Activated naive CD8-positive, alpha-beta T cell treated with anti-CD3 and anti-CD28 coated beads for 36 hours (primary cell): Measurements from ENCODE around the gene WNT3. TPM values are rescaled to one million over a fixed set of nuclear protein-coding genes. Genes with fewer than 3 reads are reported as not detected.
"Not testable (repeated sequence)": the region's sequence is repeated elsewhere in the genome, so short reads cannot be mapped to it uniquely, and the experiment has no call there.

ENCODE experiments used
- DNase-seq: peaks from one replicate; pipeline ENCODE4 v3.0.0; 2021
- H3K27ac Mint-ChIP-seq: one replicate; pipeline ENCODE4 v1.8.0; 2022; ENCODE audit warnings: mild to moderate bottlenecking, moderate library complexity, mixed read lengths
- H3K27me3 Mint-ChIP-seq: one replicate; pipeline ENCODE4 v1.8.0; 2022; ENCODE audit warnings: mild to moderate bottlenecking, mixed read lengths
- H3K36me3 Mint-ChIP-seq: one replicate; pipeline ENCODE4 v1.8.0; 2021; ENCODE audit warnings: mild to moderate bottlenecking, mixed read lengths
- H3K4me1 Mint-ChIP-seq: one replicate; pipeline ENCODE4 v1.8.0; 2021; ENCODE audit warnings: mixed read lengths
- H3K4me3 Mint-ChIP-seq: one replicate; pipeline ENCODE4 v1.8.0; 2022; ENCODE audit warnings: mild to moderate bottlenecking, moderate library complexity, mixed read lengths
- H3K9me3 Mint-ChIP-seq: one replicate; pipeline ENCODE4 v1.8.0; 2022; ENCODE audit warnings: mixed read lengths
- total RNA-seq, 2 experiments: library from RNA; stranded (reverse); gene quantifications; one replicate each; pipeline ENCODE4 v1.2.3, GENCODE V29; 2021

WNT3 gene
- total RNA-seq, 2 experiments from 2014 or later = 0.06 to 0.08 TPM

DNA sequence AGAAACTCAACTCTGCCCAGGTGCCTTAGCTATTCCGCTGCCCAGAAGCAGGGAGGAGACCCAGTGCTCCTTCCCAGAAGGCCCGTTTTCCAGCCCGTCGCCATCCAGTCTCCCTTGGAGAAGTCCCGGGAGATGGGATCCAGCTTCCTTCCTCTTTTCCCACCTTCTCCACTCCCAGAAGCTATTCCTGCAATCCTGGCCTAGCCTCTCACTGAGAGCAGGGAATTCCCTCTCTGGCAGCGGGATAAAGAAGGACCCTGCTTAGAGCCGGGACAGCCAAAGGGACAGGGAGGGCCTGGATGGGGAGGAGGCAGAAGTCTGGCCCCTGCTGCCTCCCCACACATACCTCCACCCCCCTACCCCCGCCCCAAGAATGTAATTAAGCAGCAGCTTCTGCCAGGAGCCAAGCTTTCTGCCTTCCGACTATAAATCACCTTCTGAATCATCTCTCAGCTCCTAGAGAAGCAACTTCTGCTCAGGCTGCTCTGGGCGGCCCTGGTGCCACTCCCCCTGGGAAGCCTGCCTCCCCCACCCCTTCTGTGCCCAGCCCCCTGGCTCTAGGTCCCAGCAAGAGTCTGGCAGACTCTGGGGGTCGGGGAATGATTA lies 6.4 kb downstream of the WNT3 start:
- no peaks in the 10 kb centered on the region for H3K9me3 Mint-ChIP-seq
- H3K27me3 Mint-ChIP-seq = peaks cover 55% of the 10 kb centered on the region

DNA sequence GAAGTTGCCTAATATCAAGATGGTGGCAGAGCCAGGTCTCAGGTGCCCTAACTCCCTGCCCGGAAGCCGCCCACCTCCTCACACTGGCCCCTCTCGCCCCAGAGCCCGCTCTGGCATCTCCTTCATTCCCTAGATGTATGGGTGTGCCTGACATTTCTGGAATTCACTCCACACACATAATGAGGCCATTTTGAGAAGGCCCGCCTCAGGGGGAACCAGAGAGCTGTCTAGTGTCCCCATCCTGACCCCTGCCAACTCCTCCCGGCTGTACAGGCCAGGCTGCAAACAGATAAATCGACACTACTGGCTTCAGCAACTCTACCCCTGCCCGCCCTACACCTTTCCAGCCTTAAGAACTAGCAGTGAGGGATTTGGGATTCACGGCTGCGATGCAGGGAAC lies 7.7 kb downstream of the WNT3 start:
- no peak for DNase-seq
- H3K4me1 Mint-ChIP-seq = no peaks in the 10 kb centered on the region
- no peaks in the 10 kb centered on the region for H3K9me3 Mint-ChIP-seq
- H3K36me3 Mint-ChIP-seq = no peaks in the 10 kb centered on the region
- H3K27ac Mint-ChIP-seq = no peak overlapping the region
- H3K4me3 Mint-ChIP-seq = no peak overlapping the region
- peaks cover 43% of the 10 kb centered on the region for H3K27me3 Mint-ChIP-seq

More for the DNA sequence above, 6.4 kb downstream of the WNT3 start:
- H3K4me3 Mint-ChIP-seq = no peak overlapping the region
- no peak for DNase-seq
- H3K4me1 Mint-ChIP-seq = peaks cover 2% of the 10 kb centered on the region
- no peak overlapping the region for H3K27ac Mint-ChIP-seq
- H3K36me3 Mint-ChIP-seq = no peaks in the 10 kb centered on the region

DNA sequence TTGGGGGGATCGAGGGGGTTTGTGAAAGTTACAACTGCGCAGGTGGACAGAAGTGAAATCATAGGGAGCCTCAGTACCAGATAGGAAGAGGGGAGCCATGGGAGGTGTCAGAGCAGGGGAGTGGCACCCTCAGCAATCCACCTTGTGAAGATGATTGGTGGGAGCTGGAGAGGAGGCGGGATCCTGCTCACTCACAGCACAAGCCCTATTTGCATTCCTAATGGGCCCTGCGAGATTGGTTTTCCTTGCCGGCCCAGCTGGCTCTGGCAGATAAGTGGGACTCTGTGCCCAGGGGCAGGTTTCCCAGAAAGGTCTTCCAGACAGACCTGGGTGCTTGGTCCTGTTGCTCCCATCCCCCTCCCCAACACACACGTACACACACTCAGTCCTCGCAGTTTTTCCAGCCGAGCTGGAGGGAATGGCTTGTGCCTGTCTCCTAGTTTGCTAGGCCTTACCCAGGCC lies 9.4 kb downstream of the WNT3 start:
- Mint-ChIP-seq H3K27ac (no peak overlapping the region), H3K36me3 (no peaks in the 10 kb centered on the region), H3K4me3 (no peak overlapping the region), H3K9me3 (no peaks in the 10 kb centered on the region), H3K27me3 (peaks cover 26% of the 10 kb centered on the region), H3K4me1 (no peaks in the 10 kb centered on the region)
- DNase-seq = no peak

DNA sequence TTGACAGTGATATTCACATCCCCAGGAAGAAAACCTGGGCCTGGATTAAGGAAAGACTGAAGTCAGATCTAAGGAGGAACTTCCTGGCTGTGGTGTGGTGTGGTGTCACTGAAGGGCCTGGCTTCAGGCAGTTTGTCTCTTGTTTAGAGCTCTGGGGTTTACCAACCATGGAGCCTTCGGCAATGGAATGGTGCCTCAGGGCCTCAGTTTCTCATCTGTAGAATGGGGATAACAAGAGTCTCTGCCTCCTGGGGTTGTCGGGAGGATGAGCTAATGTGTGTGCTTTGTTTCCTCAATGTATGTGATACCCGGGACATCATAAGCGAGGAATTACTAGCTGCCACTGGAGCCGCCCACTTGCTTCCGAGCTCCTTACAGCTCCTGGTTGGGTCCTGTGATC lies 12.7 kb downstream of the WNT3 start:
- Mint-ChIP-seq H3K36me3 (no peaks in the 10 kb centered on the region), H3K9me3 (no peaks in the 10 kb centered on the region), H3K27ac (no peak overlapping the region), H3K27me3 (peaks cover under 1% of the 10 kb centered on the region), H3K4me3 (no peak overlapping the region), H3K4me1 (no peaks in the 10 kb centered on the region)
- no peak for DNase-seq

DNA sequence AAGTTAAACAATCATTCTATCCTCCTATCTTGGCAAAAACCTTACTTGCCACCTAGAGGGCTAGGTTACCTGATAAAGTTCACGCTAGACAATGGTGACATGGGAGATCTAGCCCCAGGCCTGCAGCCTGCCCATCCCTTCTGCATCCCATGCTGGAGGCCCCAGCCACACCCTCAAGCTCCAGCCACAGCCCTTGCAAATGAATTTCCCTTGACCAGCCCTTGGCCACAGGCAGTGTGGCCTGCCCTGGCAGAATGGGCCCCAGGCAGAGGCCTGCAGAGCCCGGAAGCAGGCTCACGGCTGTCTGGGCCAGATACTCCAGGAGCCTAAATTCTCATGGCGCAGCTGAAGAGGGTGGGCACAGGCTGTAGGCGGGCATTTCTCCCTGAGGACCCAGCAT lies 14.9 kb downstream of the WNT3 start:
- Mint-ChIP-seq H3K27ac (no peak overlapping the region), H3K4me3 (no peak overlapping the region), H3K9me3 (no peaks in the 10 kb centered on the region), H3K27me3 (peaks cover 3% of the 10 kb centered on the region), H3K36me3 (no peaks in the 10 kb centered on the region), H3K4me1 (no peaks in the 10 kb centered on the region)
- no peak for DNase-seq

DNA sequence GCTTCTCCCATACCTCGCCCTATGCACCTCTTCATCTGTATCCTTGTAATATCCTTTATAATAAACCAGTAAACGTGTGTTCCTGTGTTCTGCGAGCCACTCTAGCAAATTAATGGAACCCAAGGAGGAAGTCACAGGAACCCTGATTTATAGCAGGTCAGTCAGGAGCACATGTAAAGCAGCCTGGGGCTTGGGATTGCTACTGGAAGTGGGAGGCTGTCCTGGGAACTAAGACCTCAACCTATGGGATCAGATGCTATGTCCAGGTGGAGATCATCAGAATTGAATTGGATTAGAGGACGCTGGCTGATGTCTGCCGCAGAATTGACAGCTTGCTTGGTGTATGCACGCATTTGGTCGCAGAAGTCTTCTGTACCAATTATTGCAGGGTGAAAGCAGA lies 15.7 kb downstream of the WNT3 start:
- Mint-ChIP-seq H3K36me3 (no peaks in the 10 kb centered on the region), H3K27me3 (peaks cover 3% of the 10 kb centered on the region), H3K4me3 (no peak overlapping the region), H3K27ac (no peak overlapping the region), H3K9me3 (no peaks in the 10 kb centered on the region), H3K4me1 (no peaks in the 10 kb centered on the region)
- DNase-seq = no peak

DNA sequence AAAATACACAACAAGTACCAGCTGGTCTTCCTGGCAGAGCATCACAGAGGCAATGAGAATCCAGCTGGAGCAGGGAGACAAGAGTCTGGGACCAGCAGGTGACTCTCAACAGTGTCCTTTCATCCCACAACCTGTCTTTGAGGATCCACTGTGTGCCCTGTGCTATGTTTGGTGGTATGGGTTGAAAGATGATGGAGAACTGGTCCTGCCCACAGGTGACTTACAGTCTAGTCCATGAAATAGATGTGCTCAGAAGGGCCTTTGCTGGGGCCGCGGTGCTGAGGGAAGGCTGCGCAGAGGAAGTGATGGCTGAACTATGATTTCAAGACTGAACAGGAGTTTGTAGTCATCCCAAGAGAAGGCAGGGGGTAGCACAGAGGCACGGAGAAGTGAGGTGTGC lies 17.9 kb downstream of the WNT3 start:
- Mint-ChIP-seq H3K9me3 (no peaks in the 10 kb centered on the region), H3K27ac (no peak overlapping the region), H3K36me3 (no peaks in the 10 kb centered on the region), H3K4me1 (no peaks in the 10 kb centered on the region), H3K4me3 (no peak overlapping the region), H3K27me3 (peaks cover 8% of the 10 kb centered on the region)
- no peak for DNase-seq

DNA sequence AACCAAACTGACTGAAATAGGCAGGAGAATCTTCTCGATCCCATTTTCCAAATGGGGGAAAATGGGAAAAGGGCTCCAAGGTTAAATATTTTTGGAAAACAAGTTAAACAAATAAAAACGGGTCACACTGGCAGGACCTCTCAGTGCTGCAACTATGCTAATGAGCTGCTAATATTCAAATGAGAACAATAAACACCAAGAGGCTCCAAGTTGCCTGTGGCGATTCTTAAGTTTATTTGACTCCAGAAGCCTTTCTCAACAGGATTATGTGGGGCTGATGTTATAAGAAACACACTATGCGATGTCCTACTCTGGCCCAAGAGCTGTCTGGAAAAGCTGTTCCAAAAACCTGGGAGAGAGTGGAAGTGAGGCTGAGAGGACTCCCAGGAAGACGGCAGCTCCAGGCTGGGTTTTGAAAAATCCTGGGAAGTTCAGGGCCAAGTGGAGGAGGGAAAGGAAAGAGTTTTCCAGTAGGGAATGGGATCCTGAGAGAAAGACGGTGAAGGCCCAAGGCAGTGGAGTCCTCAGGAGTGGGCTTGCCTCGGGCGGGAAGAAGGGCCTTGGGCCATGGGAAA lies 21.4 kb downstream of the WNT3 start:
- Mint-ChIP-seq H3K36me3 (no peaks in the 10 kb centered on the region), H3K4me1 (no peaks in the 10 kb centered on the region), H3K27ac (no peak overlapping the region), H3K27me3 (peaks cover 21% of the 10 kb centered on the region), H3K4me3 (no peak overlapping the region), H3K9me3 (no peaks in the 10 kb centered on the region)
- no peak for DNase-seq

DNA sequence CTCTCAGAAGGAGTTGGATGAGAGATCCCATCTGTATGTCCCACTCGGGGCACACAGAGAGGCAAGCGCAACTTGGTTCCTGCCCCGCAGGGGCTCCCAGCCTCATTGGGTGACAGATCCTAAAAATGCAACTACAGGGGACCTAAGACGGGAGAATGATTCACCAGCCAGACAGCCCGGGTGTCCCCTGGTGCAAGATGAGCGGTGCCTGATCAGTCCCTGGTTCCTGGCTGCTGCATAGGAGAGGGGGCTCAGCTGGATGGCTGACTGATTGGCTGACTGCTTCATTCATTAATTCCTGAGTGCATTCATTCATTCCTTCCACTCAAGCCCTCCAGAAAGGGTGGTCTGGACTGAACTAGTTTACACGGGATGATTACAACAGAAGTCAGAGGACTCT lies 22.0 kb downstream of the WNT3 start:
- Mint-ChIP-seq H3K9me3 (no peaks in the 10 kb centered on the region), H3K4me3 (no peak overlapping the region), H3K27me3 (peaks cover 23% of the 10 kb centered on the region), H3K27ac (no peak overlapping the region), H3K4me1 (no peaks in the 10 kb centered on the region), H3K36me3 (no peaks in the 10 kb centered on the region)
- DNase-seq = no peak

DNA sequence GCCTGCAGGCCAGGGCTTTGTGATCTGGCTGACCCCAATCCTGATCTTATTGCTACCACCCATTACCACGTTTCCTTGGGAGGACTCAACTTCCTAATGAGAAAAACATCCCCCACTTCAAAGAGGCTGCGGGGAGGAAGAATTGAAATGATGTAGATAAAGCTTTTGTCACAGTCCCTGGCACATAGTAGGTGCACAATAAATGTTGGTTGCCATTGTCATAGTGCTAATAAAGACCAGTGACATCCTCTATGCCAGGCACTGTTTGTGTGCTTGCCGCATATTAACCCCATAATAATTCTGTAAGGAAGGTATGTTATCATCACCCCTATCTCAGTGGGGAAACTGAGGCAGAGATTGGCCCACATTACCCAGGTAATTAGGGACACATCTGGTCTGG lies 22.4 kb downstream of the WNT3 start:
- Mint-ChIP-seq H3K36me3 (no peaks in the 10 kb centered on the region), H3K9me3 (no peaks in the 10 kb centered on the region), H3K4me1 (no peaks in the 10 kb centered on the region), H3K4me3 (no peak overlapping the region), H3K27me3 (peaks cover 25% of the 10 kb centered on the region), H3K27ac (no peak overlapping the region)
- no peak for DNase-seq

DNA sequence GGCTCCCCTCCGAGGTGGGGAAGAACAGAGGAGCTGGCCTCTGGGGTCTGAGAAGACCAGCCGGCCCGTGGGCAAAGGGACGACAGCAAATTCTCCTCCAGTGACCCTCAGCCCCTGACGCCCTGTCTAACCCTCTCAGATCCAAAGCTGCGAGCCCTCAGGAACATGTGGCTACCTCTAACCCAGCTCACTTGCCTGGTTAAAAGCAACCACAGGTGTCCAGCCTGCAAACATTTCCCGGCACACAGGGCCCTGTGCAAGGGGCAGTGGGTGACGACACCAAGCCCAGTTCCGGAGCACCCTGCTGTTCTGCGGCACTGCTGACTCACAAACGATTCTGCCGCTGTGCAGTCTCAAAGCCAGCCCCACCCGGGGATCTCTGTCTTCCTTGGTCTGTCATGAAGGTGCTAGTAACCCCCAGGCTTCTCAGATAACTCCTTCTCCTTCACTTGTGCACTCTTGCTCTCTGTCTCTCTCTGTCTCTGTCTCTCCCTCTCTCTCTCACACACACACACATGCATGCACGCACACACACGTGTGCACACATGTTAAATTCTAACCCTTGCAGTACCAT lies 23.0 kb downstream of the WNT3 start:
- no peak overlapping the region for H3K4me3 Mint-ChIP-seq
- no peaks in the 10 kb centered on the region for H3K4me1 Mint-ChIP-seq
- peaks cover 27% of the 10 kb centered on the region for H3K27me3 Mint-ChIP-seq
- H3K27ac Mint-ChIP-seq = no peak overlapping the region
- no peak for DNase-seq
- no peaks in the 10 kb centered on the region for H3K9me3 Mint-ChIP-seq
- no peaks in the 10 kb centered on the region for H3K36me3 Mint-ChIP-seq

DNA sequence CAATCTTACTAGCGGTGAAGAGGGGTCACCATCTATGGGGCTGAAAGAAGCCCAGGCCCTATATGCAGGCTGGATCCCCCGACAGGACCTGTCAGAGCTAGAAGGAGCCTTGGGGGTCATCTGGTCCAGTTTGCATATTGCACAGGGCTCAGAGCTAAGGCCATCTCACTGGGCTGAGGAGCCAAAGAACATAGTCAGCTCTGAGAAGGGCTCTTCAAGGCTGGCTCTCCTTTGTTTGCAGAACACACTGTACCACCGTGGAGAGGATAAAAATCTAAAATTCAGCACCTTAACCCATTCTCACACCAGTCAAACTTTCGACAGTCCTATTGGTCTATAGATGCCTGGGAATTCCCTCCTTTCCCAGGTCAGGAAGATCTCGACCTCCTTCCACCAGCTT lies 24.2 kb downstream of the WNT3 start:
- no peak overlapping the region for H3K27ac Mint-ChIP-seq
- no peaks in the 10 kb centered on the region for H3K36me3 Mint-ChIP-seq
- DNase-seq = no peak
- no peaks in the 10 kb centered on the region for H3K9me3 Mint-ChIP-seq
- no peaks in the 10 kb centered on the region for H3K4me1 Mint-ChIP-seq
- H3K27me3 Mint-ChIP-seq = peaks cover 35% of the 10 kb centered on the region
- no peak overlapping the region for H3K4me3 Mint-ChIP-seq

DNA sequence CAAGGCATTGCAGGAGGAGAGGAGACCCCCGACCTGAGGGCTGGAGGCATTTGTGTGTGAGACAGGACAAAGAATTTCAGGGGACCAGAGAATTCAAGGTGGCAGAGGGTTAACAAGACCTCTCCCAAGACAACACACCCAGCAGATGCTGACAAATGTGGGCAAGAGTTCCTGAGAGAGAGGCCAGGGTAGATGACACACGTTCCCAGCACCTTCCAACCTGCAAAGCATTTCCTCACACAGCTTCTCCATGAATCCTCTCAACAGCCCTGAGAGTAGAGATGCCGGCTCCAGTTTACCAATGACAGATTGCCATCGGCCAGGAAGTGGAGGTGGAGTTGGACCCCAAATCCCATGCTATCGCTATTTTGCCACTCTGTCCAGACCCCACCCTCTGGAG lies 25.0 kb downstream of the WNT3 start:
- Mint-ChIP-seq H3K36me3 (no peaks in the 10 kb centered on the region), H3K9me3 (no peaks in the 10 kb centered on the region), H3K4me1 (no peaks in the 10 kb centered on the region), H3K27ac (no peak overlapping the region), H3K27me3 (peaks cover 35% of the 10 kb centered on the region), H3K4me3 (no peak overlapping the region)
- no peak for DNase-seq

DNA sequence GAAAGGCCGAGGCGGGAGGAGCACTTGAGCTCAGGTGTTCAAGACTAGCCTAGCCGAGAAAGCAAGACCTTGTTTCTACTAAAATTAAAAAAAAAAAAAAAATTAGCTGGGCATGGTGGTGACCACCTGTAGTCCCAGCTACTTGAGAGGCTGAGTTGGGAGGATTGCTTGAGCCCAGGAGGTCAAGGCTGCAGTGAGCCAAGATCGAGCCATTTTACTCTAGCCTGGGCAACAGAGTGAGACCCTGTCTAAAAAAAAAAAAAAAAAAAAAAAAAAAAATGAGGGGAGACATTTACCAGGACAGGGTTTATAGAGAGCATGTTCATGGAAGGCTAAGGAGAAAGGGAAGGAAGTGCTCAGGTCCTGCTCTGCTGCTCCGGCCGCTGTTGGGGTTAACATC lies 25.5 kb downstream of the WNT3 start:
- H3K27ac Mint-ChIP-seq, H3K4me1 Mint-ChIP-seq, H3K36me3 Mint-ChIP-seq, H3K9me3 Mint-ChIP-seq, H3K4me3 Mint-ChIP-seq, DNase-seq: not testable (repeated sequence)
- H3K27me3 Mint-ChIP-seq = peaks cover 35% of the 10 kb centered on the region

DNA sequence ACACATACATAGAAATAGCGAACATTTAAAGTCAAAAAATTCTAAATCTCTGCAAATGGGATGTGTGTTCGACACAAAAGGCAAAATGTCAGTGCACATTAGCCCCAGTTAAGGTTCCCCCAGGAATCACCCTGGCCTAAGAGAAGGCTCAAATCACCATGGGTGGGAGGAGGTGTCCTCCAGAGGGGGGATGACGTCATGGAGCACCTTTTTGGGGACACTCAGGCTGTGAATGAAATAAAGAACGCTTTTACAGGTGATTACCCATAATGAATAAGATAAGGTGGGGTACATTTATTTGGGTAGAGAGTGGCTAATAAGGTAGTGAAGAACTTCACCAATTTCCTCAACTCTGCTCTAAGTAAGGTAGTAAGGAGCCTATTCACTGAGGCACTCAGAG lies 26.4 kb downstream of the WNT3 start:
- DNase-seq = no peak
- Mint-ChIP-seq H3K27ac (no peak overlapping the region), H3K27me3 (peaks cover 35% of the 10 kb centered on the region), H3K4me1 (no peaks in the 10 kb centered on the region), H3K36me3 (no peaks in the 10 kb centered on the region), H3K4me3 (no peak overlapping the region), H3K9me3 (no peaks in the 10 kb centered on the region)

DNA sequence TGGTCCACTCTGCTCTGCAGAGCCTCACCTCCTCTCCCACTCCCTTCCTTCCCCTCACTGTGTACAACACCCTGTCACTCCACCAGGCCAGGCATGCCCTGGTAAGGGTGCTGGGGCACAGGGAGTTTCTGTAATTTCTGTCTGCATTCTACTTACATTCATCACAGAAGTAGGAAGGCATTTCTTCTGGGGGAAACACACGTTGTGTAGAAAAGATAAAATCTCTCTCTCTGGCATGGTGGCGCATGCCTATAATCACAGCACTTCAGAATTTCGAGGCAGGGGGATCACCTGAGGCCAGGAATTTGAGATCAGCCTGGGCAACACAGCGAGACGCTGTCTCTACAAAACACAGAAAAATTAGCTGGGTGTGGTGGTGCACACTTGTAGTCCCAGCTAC lies 27.0 kb downstream of the WNT3 start:
- H3K9me3 Mint-ChIP-seq = no peaks in the 10 kb centered on the region
- H3K4me1 Mint-ChIP-seq = no peaks in the 10 kb centered on the region
- H3K4me3 Mint-ChIP-seq = no peak overlapping the region
- H3K27ac Mint-ChIP-seq = no peak overlapping the region
- no peaks in the 10 kb centered on the region for H3K36me3 Mint-ChIP-seq
- no peak for DNase-seq
- peaks cover 35% of the 10 kb centered on the region for H3K27me3 Mint-ChIP-seq
